Skin epidermis (tissue), 12 donors: ENCODE data around the gene COL13A1.

Experiments
- H3K27ac ChIP-seq, 21 experiments: fragments of 200-600 bp; sonication (generic) in 11 of 21; one replicate each; pipeline ENCODE4 v1.5.0; 2020; ENCODE audit warnings: mild to moderate bottlenecking in 3 of 21, inconsistent platforms in 2 of 21, moderate library complexity in 2 of 21
- H3K4me3 ChIP-seq, 7 experiments: fragments of 200-600 bp; sonication (generic) in 2 of 7; one replicate each; pipeline ENCODE4 v1.5.0; 2020; ENCODE audit warnings: inconsistent platforms in 2 of 7, mild to moderate bottlenecking in 2 of 7, moderate library complexity in 1 of 7

COL13A1 gene

DNA sequence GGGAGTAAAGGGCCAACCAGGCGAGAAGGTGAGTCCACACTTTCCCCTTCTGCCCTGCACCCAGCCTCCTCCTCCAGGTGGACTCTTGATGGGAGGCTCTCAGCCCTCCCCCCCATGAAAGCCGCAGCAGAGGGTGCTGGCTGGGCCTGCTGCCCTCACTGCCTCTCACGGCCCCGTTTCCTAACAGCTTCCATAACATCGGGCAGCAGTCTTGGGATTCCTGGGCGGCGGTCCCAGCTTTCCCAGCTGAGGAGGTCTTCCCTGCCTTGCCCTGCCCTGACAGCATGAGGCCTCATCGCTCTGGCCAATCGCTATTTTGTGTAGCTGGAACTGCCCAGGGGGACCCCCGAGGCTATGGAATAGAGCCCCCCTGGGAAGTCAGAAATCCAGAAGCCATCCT, 76.3 kb downstream of the COL13A1 start:
- Histone ChIP-seq H3K27ac (peak overlapping the region in 6 of 21 experiments; percentile 26 to 66 (median 42)), H3K4me3 (no peak overlapping the region)

DNA sequence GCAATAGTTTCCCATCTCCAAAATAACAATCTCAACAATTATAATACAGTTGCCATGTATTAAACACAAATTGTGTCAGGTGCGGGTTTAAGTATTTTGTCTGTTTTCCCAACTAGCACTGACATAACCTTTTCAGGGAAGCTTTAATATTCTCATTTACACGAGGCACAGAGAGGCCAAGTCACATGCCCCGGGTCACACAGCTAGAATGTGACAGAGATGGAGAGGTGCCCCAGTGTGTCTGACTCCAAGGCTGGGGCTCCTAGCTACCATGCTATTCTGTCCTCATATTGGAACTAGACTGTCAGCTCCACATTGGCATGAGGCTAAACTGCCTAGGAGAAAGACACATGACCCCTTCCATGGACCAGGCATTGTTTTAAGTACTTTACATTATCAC, 77.2 kb downstream of the COL13A1 start:
- H3K27ac ChIP-seq, result peak overlapping the region in 1 of 21 experiments; percentile 28
- H3K4me3 ChIP-seq, result no peak overlapping the region

DNA sequence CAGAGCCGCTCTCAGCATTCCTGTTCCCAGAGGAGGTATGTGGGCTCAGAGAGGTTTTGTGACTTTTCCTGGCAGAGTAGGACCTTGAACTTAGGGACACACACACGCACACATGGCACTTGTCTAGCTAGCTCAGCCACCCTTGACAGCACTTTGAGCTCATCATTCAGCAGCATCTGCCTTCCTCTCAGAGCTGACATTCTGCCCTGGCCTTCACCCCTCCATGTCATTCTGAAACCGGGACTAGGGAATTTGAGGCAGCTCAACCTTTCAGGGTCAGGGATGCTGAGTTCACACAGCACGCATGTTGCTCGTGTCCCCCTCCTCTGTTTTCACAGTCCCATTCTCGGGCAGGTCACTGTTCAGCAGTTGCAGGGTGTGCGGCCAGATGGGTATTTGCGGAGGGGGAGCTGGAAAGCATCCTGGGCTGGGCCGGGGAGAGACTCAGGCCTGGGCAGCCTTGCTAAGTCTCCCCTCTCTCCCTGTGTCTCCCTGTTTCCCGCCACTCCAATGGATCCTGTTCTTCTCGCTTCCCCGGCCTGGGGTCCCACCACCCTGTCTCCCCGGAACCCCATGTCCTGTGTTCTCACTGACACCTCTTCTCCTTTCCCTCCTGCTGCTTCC, 78.0 kb downstream of the COL13A1 start:
- Histone ChIP-seq H3K27ac (peak overlapping the region in 1 of 21 experiments; percentile 66), H3K4me3 (no peak overlapping the region)

DNA sequence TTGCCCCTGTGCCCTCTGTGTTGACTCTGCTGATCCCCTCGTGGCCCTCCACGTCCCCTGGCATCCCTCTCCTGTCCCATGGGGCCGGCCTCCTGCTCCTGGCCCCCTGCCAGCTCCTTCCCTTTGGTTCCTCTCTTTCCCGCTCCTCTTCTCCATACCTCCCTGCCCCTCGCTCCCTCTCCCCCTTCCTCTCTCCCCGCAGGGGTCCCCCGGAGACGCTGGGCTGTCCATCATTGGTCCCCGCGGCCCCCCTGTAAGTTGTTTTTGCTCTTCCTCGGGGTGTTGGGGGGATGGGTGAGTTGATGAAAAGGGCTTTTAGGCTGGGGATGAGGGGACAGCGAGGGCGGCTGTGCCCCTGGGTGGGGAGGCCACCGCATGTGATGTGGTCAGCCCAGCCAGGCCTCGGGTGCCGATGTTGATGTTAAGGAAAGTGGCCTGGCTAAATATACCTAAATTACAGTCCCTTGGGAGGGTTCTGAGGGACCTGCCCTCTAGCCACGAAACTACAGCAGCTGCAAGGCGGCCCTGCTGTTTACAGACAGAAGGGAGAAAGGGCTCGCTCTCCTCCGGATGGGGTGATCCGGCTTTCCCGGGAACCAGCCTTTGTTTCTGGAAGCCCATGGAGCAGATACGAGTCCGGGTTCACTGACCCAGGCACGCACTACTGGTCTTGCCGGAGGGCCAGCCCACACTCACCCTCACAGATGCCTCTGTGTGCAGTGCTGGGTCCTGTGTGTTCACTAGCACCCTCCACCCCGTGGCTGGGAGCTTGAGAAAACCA, 78.8 kb downstream of the COL13A1 start:
- H3K4me3 ChIP-seq, result no peak overlapping the region

DNA sequence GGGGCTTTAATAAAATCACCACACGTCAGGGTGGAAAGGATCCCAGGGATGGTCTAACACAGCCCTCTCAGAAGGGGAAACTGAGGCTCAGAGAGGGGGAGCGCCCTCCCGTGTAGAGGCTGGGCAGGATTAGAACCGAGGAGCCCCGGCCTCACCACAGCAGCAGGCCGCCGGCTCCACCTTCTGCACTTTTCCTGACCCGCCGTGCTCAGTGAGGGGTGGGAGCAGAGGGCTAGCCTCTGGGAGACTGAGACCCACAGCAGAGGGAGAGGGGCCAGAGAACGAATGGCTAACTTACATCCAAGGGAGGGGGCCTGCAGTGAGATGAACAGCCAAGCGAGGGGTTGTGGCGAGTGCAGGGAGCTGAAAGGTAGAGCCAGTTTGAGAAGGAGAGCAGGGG, 79.5 kb downstream of the COL13A1 start:
- Histone ChIP-seq H3K4me3 (no peak overlapping the region), H3K27ac (peak overlapping the region in 1 of 21 experiments; percentile 66)

More for the DNA sequence above, 78.8 kb downstream of the COL13A1 start:
- peak overlapping the region in 1 of 21 experiments; percentile 66 for H3K27ac ChIP-seq

DNA sequence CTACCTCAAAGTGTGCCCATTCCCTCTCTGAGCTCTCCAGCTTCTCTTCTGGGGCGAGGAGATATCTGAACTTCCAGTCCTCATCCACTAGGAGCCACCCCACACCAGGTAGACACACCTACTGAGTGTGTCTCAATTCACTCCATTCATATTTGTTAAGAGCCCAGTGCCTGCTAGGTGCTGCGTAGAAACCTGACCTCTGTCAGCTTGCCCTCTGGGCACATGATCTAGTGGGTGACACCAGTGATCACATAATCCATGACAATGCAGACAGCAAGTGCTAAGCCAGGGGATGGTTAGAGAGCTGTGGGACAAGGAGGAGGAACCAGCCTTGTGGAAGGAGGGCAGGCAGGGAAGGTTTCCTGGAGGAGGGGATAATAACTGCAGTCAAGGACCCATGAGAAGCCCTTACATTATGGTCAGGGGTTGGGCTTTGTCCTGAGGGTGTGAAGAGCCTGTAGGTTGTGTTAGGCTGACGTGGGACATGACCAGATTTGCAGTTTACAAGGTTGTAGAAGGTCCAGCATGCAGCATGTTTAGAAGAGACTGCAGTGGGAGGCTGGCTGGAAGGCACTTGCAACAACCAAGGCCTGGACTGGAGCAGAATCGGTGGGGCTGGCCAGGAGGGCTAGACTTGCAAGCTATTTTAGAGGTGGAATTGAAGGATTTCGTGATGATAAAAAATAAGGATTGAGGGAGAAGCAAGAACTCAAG, 81.8 kb downstream of the COL13A1 start:
- Histone ChIP-seq H3K27ac (peak overlapping the region in 8 of 21 experiments; percentile 3 to 74 (median 28)), H3K4me3 (no peak overlapping the region)

DNA sequence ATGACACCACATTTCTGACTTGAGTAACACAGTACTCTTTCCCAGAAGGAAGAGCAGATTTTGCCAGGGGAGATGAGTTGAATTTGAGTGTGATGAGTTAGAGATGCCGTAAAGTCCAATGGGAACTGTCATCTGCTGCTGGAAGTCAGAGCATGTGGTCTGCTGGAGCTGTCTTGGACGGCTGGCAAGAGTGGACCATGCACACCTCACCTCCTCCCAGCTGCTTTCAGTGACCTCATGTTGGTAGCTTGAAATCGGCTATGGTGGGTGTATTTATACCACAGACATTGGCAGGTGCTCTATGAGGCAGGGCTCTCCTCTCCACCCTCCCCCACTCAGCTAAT, 82.3 kb downstream of the COL13A1 start:
- Histone ChIP-seq H3K27ac (peak overlapping the region in 3 of 21 experiments; percentile 71 to 80 (median 79)), H3K4me3 (no peak overlapping the region)

DNA sequence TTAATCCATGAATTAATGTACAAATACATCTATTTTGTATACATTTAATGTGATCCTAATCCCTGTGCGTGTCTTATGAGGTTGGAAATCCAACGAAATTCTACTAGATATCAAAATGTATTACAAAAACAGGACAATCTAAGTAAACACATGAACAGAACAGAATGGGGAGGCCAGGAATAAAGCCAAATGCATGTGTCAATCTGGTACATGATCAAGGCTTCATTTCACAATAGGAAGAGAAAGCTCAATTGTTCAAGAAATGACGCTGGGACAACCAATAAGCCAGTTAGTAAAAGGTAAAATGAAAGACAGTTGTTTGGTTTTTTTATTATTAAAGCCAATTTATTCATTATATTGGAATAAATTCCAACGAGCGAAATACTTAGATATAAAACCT, 83.0 kb downstream of the COL13A1 start:
- peak overlapping the region in 4 of 21 experiments; percentile 39 to 80 (median 75) for H3K27ac ChIP-seq
- H3K4me3 ChIP-seq, result no peak overlapping the region

DNA sequence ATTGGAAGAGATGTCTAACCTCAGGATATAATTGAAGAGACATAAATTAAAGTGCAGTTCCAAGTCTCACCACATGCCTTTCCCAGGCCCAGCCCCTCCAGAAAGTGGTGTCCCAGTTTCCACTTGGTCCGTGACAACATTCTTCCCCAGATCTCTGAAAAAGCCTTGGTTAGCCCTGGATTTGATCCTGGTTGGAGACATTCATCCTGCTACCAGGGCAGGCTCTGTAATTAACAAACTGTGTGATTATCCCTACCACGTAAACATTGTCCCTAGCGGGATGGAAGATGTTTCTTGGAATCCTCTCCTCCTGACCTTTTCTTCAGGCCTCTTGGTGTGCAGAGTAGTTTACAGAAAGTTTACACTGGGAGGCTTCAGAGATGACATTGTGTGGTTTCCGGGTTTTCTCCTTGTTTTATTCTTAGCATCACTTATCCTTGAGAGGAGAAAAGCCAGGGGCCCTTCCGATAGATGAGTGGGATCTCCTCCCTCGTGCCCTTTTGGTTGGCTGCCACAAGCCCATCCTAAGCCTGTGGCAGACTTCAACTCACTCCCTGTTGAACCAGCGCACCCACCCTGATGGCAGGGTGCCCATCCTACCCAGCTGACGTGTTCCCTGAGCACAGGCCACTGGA, 83.8 kb downstream of the COL13A1 start:
- Histone ChIP-seq H3K4me3 (no peak overlapping the region), H3K27ac (peak overlapping the region in 4 of 21 experiments; percentile 26 to 71 (median 61))

DNA sequence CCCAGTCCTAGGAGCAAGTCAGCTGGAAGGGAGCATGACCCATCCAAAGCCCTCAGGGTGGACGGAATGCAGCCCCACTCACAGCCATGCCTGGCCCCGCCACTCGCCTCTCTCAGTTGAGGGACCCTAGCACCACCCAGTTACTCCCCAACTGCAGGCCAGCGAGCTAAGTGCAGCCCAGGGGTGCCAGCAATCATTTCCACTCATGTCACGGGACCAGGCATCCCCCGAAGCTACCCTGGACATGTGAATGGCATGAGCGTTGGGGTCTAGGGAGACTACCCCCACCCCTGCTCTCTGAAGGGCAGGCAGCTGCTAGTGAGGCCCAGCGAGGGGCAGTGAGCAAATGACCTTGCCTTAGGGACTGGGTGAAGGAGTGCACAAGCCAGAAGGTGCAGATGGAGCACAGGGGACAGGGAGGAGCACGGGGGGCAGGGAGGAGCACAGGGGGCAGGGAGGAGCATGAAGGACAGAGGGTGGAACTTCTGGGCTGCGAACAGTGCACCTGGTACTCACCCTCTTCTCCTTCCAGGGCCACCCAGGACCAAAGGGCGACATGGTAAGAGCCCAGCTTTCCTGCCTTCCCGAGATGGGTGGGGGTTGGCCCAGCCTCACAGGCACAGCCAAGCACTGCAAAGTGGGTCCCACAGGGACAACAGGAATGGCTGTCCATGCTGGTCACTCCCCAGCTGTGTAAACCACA, 87.3 kb downstream of the COL13A1 start:
- no peak overlapping the region for H3K4me3 ChIP-seq
- H3K27ac ChIP-seq, result no peak overlapping the region

DNA sequence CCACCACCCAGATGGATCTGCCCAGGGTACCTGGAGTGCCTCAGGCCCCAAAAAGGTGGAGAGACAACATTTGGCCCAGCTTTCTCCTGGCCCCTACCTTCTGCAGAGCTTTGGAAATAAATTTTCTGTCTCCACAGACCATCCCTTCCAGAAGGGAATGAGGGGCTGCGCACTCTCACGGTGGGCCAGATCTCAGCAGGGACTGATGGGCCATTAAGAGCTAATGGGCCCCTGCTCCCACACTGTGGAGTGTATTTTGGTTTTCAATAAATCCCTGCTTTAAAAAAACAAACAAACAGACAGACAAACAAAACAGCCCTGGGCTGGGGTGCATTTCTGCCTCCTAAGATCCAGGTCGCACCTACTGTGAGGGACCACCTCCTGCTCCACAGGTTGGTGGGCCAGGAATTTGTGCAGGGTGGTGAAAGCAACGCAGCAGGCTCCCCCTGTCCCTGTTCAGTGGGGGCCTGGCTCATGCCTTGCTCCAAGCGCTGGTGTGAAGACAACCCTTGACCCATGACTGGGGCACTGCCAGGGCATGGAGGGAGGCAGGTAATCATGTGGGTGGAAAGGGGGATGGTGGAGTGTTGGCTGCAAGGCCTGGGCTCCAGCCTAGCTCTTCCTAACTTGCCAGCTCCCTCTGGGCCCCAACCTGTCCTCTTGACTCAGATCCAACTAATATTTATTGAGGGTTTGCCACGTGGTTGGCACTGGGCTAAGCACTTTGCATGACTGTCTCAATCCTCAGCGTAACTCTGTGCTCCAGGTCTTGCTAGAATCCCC, 88.5 kb downstream of the COL13A1 start:
- Histone ChIP-seq H3K4me3 (no peak overlapping the region), H3K27ac (no peak overlapping the region)

DNA sequence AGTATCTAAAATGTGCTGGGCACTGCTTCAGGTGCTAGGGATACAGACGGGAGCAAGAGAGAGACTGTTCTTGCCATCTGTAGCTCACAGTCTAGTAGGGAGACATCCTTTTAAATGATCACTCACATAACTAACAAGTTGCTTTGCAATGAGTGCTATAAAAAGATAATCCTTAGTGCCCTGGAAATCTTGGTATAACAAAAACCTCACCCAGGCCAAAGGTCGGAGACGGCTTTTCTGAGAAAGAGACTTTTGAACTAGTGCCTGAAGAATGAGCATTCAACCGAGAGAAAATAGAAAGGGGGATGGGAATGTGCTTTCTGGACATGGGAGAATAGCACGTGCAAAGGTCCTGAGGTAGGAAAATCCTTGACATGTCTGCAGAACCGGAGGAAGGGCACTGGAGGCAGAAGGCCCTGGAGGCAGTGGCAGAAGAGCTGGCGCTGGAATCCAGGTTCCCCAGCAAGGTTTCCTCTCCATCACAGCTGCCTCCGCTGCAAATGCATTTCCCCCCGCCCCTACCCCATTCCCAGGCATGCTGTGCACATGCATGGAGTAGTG, 89.4 kb downstream of the COL13A1 start:
- H3K27ac ChIP-seq, result no peak overlapping the region
- no peak overlapping the region for H3K4me3 ChIP-seq

DNA sequence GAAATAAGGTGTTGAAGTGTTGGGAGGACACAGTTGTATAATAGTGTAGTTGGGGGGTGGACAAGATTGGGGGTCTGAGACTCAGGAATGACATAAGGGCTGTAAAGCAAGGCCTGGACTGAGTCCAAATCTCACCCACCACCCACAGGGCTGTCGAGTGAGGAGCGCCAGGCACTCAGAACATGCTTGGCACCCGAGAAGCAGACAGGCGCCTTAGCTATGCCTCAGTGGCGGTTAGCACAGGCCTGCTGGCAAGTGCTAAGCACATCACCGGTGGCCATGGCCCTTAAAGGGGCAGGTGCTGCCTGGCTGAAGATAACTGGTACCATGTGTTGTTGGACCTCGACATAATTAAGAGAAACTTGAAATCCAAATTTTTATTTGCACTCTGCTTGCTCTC, 90.7 kb downstream of the COL13A1 start:
- H3K4me3 ChIP-seq, result no peak overlapping the region
- no peak overlapping the region for H3K27ac ChIP-seq

DNA sequence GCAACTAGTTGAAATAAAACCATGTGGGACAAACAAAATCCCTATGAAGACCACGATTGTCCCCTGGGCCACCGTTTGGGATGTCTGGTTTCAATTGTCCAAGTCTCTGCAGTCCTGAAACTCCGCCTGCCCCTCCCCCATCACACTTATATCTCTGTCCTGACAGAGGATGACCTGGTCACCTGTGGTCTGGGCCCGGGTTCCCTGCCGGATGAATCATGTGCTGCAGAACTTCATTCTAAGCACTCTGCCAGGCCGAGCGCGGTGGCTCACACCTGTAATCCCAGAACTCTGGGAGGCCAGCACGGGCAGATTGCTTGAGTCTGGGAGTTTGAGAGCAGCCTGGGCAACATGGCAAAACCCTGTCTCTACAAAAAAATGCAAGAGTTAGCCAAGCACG, 91.1 kb downstream of the COL13A1 start:
- no peak overlapping the region for H3K27ac ChIP-seq
- H3K4me3 ChIP-seq, result no peak overlapping the region

DNA sequence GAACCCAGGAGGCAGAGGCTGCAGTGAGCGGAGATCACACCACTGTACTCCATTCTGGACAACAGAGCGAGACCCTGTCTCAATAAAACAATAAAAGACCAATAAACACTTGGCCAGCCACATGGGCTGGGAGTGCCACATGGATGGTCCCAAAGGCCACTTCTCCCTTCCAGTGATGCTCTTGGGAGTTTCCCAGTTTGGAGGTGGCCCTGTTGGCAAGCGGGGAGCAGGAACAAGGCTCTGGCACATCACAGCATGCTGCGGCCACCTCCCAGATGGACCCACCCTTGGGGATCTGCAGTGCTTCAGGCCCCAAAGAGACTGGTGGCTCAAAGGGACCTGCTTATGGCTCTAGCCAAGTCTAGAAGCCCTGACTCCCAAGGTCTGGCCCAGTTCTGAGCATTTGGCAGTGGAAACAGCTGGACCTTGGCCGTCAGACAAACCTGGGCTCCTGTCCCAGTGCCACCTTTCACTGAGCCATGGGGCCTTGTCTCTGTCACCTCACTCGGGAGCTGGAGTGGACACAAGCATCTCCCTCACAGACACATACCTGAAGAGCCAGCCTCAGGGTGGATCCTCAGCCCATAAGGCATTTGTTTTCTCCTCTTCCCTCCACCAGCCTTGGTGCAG, 91.7 kb downstream of the COL13A1 start:
- H3K27ac ChIP-seq, result peak overlapping the region in 1 of 21 experiments; percentile 66
- no peak overlapping the region for H3K4me3 ChIP-seq

DNA sequence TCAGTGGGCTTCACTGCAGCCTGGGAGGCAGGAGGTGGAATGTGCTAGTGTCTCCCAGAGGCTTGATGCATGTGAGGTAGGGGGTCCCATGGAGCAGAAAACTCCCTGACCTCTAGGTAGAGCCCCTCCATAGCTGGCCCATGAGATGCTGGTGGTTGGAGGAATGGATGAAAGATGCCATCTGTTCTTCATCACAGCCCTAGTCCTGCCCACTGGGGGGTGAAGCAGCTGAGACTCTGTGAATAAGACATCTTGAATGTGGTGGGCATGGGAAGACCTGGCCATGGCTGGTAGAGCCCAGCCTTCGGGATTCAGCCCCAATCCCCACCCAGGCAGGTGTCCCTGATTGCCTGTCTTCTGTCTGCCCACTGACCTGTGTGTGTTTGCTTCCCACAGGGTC, 92.5 kb downstream of the COL13A1 start:
- Histone ChIP-seq H3K4me3 (no peak overlapping the region), H3K27ac (peak overlapping the region in 5 of 21 experiments; percentile 30 to 78 (median 76))

DNA sequence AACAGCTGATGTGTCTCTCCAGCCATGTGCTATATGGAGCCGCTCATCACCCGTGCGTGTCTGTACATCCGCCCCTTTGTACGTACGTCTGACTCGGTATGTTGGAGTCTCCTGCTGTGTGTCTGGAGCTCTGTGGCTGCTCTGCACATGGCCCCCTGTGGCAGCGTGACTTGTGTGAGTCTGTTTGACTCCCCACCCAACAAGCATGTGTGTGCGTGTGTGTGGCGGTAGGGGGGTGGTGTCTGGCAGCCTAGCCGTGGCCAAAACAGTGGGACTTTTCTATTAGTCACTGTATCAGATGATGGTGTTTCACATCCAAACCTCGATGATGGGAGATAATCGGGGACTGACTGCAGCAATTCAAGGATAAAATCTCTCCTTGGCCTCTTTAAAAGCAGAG, 94.1 kb downstream of the COL13A1 start:
- Histone ChIP-seq H3K4me3 (no peak overlapping the region), H3K27ac (peak overlapping the region in 13 of 21 experiments; percentile 36 to 90 (median 77))

DNA sequence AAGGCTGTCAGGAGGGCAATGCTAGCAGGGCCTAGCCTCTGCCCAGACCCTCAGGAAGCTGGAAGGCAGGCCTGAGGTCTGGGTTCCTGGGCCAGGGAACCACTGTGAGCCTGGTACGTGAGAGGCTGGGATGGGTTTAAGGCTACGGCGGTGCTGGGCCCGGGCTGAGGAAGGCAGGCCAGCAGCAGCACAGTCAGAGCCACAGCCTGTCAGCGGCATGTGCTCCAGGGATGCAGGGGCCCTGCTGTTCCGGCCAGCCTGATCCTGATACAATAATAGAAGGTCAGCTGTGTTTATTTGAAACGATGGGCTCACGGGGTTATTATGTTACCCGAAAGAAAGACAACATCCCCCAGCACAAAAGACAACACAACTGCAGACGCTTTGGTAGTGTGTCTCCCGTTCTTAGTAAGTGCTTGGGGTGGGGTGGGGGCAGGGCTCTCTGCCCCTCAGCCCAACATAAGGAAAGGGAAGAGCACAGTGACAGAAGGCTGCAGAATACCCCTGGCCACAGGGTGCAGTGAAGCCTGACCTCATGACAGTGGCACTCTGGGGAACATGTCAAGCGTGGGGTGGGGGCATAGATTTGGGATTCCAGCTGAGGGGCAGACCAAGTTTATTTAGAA, 95.0 kb downstream of the COL13A1 start:
- H3K27ac ChIP-seq, result peak overlapping the region in 18 of 21 experiments; percentile 29 to 91 (median 74)
- H3K4me3 ChIP-seq, result no peak overlapping the region
